DND-41 (cell line): ENCODE measurements around the gene FITM1.

ENCODE experiments used
- ATAC-seq: fragments of 200-7000 bp; cut with Tn5 transposase; 3 replicates; pipeline ENCODE4 v1.9.1; 2021; ENCODE audit warnings: low read depth; ENCODE audit not compliant: insufficient read depth
- DNase-seq: peaks from one replicate; pipeline ENCODE4 v3.0.0-alpha.2; 2020
- H2AFZ ChIP-seq: 2 replicates; pipeline ENCODE4 v1.6.0; 2012; ENCODE audit warnings: low read depth, low read length
- H3K27ac ChIP-seq: 2 replicates; pipeline ENCODE4 v1.5.1; 2012; ENCODE audit warnings: low read length, inconsistent platforms
- H3K27me3 ChIP-seq: fragments of 200-600 bp; sonication (generic); 2 replicates; pipeline ENCODE4 v1.6.0; 2012; ENCODE audit warnings: low read length, mild to moderate bottlenecking, inconsistent platforms; ENCODE audit not compliant: insufficient read depth, poor library complexity
- H3K36me3 ChIP-seq: 2 replicates; pipeline ENCODE4 v1.5.1; 2012; ENCODE audit warnings: low read length, inconsistent platforms; ENCODE audit not compliant: insufficient read depth
- H3K4me1 ChIP-seq: 2 replicates; pipeline ENCODE4 v1.5.1; 2012; ENCODE audit warnings: mild to moderate bottlenecking, low read length; ENCODE audit not compliant: insufficient read depth
- H3K4me2 ChIP-seq: 2 replicates; pipeline ENCODE4 v1.6.0; 2012; ENCODE audit warnings: mild to moderate bottlenecking, moderate library complexity, low read length, inconsistent platforms; ENCODE audit not compliant: insufficient read depth
- H3K4me3 ChIP-seq, 2 experiments: fragments of 200-600 bp in 1 of 2; shearing (Covaris generic) in 1 of 2; 2 replicates each; pipeline ENCODE4 v1.5.1; 2012 to 2016; ENCODE audit warnings: inconsistent platforms in 2 of 2, low read length in 2 of 2, mild to moderate bottlenecking in 2 of 2, low read depth in 1 of 2, moderate library complexity in 1 of 2
- H3K79me2 ChIP-seq: 2 replicates; pipeline ENCODE4 v1.6.0; 2012; ENCODE audit warnings: low read length, inconsistent platforms; ENCODE audit not compliant: insufficient read depth
- H3K9ac ChIP-seq: 2 replicates; pipeline ENCODE4 v1.6.0; 2012; ENCODE audit warnings: low read depth, mild to moderate bottlenecking, inconsistent platforms, low read length, moderate library complexity
- H3K9me3 ChIP-seq: 2 replicates; pipeline ENCODE4 v1.5.1; 2012; ENCODE audit warnings: low read length, moderate library complexity, mild to moderate bottlenecking, inconsistent platforms; ENCODE audit not compliant: insufficient read depth, severe bottlenecking
- H4K20me1 ChIP-seq: 2 replicates; pipeline ENCODE4 v1.6.0; 2012; ENCODE audit warnings: low read length; ENCODE audit not compliant: insufficient read depth
- EZH2 ChIP-seq: IDR thresholded peaks from 3 replicates; pipeline ENCODE4 v1.6.1; 2012; ENCODE audit warnings: borderline replicate concordance, low read depth, mild to moderate bottlenecking, moderate library complexity, low read length, inconsistent platforms; ENCODE audit not compliant: severe bottlenecking
- TF ChIP-seq, protein P1 (sequence below): IDR thresholded peaks from 2 replicates; pipeline ENCODE4 v1.5.1; 2012; ENCODE audit warnings: borderline replicate concordance, low read length, moderate library complexity, mild to moderate bottlenecking; ENCODE audit not compliant: poor library complexity, severe bottlenecking; ENCODE audit errors: extremely low read depth

FITM1 gene

DNA sequence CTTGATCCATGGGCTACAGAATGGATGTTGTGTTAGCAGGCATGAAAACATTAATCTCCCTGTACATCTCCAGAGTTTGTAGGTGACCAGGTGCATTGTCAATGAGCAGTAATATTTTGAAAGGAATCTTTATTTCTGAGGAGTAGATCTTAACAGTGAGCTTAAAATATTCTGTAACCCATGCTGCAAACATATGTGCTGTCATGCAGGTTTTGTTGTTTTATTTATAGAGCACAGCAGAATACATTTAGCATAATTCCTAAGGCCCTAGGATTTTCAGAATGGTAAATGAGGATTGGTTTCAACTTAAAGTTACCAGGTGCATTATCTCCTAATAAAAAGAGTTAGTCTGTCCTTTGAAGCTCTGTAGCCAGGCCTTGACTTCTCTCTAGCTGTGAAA is 3.5 kb upstream of the FITM1 start:
- Histone ChIP-seq H3K27me3 (no peaks in the 10 kb centered on the region), H2AFZ (no peak overlapping the region), H3K4me1 (no peaks in the 10 kb centered on the region), H3K36me3 (peaks cover 23% of the 10 kb centered on the region), H3K4me2 (no peak overlapping the region), H3K27ac (no peak overlapping the region), H3K9me3 (no peaks in the 10 kb centered on the region), H4K20me1 (no peaks in the 10 kb centered on the region), H3K79me2 (no peaks in the 10 kb centered on the region), H3K4me3 (no peak overlapping the region), H3K9ac (no peak overlapping the region)
- DNase-seq (no peak), ATAC-seq (no peak)
- no peak for TF ChIP-seq EZH2
- TF ChIP-seq, protein P1, sequence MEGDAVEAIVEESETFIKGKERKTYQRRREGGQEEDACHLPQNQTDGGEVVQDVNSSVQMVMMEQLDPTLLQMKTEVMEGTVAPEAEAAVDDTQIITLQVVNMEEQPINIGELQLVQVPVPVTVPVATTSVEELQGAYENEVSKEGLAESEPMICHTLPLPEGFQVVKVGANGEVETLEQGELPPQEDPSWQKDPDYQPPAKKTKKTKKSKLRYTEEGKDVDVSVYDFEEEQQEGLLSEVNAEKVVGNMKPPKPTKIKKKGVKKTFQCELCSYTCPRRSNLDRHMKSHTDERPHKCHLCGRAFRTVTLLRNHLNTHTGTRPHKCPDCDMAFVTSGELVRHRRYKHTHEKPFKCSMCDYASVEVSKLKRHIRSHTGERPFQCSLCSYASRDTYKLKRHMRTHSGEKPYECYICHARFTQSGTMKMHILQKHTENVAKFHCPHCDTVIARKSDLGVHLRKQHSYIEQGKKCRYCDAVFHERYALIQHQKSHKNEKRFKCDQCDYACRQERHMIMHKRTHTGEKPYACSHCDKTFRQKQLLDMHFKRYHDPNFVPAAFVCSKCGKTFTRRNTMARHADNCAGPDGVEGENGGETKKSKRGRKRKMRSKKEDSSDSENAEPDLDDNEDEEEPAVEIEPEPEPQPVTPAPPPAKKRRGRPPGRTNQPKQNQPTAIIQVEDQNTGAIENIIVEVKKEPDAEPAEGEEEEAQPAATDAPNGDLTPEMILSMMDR, result no peak

DNA sequence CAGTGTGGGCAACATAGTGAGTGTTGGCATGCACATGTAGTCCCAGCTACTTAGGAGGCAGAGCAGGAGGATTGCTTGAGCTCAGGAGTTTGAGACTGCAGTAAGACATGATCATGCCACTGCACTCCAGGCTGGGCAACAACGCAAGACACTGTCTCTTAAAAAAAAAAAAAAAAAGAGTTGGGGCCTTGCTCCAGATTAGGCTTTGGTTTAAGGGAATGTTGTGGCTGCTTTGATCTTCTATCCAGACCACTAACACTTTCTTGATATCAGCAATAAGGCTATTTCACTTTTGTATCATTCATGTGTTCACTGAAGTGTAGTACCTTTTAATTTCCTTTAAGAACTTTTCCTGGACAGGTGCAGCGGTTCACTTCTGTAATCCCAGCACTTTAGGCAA is 2.8 kb upstream of the FITM1 start:
- H2AFZ ChIP-seq, result no peak overlapping the region
- H3K9ac ChIP-seq, result no peak overlapping the region
- no peaks in the 10 kb centered on the region for H3K4me1 ChIP-seq
- H3K4me3 ChIP-seq, result no peak overlapping the region
- no peaks in the 10 kb centered on the region for H4K20me1 ChIP-seq
- no peak for TF ChIP-seq EZH2
- TF ChIP-seq, protein P1, result no peak
- H3K27ac ChIP-seq, result no peak overlapping the region
- no peaks in the 10 kb centered on the region for H3K79me2 ChIP-seq
- no peak overlapping the region for H3K4me2 ChIP-seq
- H3K36me3 ChIP-seq, result peaks cover 17% of the 10 kb centered on the region
- DNase-seq (no peak), ATAC-seq (no peak)
- no peaks in the 10 kb centered on the region for H3K9me3 ChIP-seq
- H3K27me3 ChIP-seq, result no peaks in the 10 kb centered on the region

- Histone ChIP-seq H3K9ac (no peak overlapping the region), H2AFZ (no peak overlapping the region), H3K4me1 (no peaks in the 10 kb centered on the region), H3K4me3 (no peak overlapping the region), H4K20me1 (no peaks in the 10 kb centered on the region), H3K36me3 (no peaks in the 10 kb centered on the region), H3K27ac (no peak overlapping the region), H3K9me3 (no peaks in the 10 kb centered on the region), H3K27me3 (no peaks in the 10 kb centered on the region), H3K79me2 (no peaks in the 10 kb centered on the region), H3K4me2 (no peak overlapping the region)
- no peak for DNase-seq
- TF ChIP-seq EZH2, result no peak
- TF ChIP-seq, protein P1, result no peak
- no peak for ATAC-seq
Observed at GRCh38 chr14:24129410-24129998, 955 bp upstream of the FITM1 start.
